DND-41 (cell line): Measurements from ENCODE around the gene DHRS7B.

Experiments used
- CTCF ChIP-seq: IDR thresholded peaks from 2 replicates; pipeline ENCODE4 v1.5.1; 2012; ENCODE audit warnings: borderline replicate concordance, low read length, moderate library complexity, mild to moderate bottlenecking; ENCODE audit not compliant: poor library complexity, severe bottlenecking; ENCODE audit errors: extremely low read depth
- EZH2 ChIP-seq: IDR thresholded peaks from 3 replicates; pipeline ENCODE4 v1.6.1; 2012; ENCODE audit warnings: borderline replicate concordance, low read depth, mild to moderate bottlenecking, moderate library complexity, low read length, inconsistent platforms; ENCODE audit not compliant: severe bottlenecking

DNA sequence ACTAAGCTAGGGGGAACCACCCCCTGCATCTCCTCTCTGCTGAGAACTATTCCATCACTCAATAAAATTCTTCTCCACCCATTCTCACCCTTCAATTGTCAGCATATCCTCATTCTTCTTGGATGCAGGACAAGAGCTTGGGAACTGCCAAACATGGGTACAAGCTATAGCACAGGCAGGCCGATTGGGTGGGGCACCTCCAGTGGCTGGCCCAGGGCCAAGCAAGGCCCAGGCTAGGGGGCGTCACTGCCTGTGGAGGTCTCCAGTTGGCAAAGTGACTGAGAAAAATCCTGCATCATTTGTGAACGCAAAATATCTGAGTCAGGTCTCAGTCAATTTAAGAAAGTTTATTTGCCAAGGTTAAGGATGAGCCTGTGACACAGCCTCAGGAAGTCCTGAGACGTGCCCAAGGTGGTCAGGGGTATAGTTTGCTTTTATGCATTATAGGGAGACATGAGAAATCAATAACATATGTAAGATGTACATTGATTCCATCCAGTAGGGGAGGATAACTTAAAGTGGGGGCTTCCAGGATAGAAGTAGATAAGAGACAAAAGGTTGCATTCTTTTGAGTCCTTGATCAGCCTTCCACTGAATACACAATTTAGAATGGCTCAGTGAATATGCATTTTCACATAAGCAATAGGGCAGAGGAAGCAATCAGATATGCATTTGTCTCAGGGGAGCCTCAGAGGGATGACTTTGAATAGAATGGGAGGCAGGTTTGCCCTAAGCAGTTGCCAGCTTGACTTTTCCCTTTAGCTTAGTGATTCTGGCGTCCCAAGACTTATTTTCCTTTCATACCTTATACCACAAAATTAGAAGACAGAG lies 21.5 kb upstream of the DHRS7B start:
- no peak for TF ChIP-seq CTCF
- no peak for TF ChIP-seq EZH2
